GM21367 (cell line): ENCODE results near the gene STPG3.

Source experiments
- ATAC-seq: cut with Tn5 transposase; IDR thresholded peaks from one replicate; pipeline ENCODE4 v1.9.1; 2021; ENCODE audit not compliant: unreplicated experiment

The STPG3 gene

GRCh38 chr9:137299203-137299565 is 48.1 kb downstream of the STPG3 start:
- no peak for ATAC-seq

GRCh38 chr9:137299938-137300337 is 48.9 kb downstream of the STPG3 start:
- no peak for ATAC-seq

DNA sequence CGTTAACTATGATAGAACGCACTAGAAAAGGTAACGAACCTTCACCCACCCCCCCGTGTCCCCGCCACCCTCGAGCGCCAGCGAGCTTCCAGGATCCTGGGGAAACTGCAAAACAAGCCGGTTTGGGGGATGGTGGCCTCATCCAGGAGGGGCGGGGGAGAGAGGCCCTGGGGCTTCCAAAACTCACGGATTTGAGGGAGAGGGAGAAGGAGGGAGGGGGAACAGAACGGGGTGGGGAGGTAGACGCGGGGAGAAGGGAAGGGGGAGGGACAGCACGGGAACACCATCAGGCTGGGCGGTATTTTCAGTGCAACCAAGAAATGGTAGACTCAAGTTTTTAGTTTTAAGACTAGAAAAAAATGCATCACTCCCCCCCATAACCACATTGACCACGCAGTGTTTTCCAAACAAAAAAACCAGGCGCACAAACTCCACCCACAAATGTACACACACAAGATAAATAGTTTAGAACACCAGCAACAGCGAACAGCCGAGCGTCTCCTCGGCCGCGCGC is 49.5 kb downstream of the STPG3 start:
- no peak for ATAC-seq

DNA sequence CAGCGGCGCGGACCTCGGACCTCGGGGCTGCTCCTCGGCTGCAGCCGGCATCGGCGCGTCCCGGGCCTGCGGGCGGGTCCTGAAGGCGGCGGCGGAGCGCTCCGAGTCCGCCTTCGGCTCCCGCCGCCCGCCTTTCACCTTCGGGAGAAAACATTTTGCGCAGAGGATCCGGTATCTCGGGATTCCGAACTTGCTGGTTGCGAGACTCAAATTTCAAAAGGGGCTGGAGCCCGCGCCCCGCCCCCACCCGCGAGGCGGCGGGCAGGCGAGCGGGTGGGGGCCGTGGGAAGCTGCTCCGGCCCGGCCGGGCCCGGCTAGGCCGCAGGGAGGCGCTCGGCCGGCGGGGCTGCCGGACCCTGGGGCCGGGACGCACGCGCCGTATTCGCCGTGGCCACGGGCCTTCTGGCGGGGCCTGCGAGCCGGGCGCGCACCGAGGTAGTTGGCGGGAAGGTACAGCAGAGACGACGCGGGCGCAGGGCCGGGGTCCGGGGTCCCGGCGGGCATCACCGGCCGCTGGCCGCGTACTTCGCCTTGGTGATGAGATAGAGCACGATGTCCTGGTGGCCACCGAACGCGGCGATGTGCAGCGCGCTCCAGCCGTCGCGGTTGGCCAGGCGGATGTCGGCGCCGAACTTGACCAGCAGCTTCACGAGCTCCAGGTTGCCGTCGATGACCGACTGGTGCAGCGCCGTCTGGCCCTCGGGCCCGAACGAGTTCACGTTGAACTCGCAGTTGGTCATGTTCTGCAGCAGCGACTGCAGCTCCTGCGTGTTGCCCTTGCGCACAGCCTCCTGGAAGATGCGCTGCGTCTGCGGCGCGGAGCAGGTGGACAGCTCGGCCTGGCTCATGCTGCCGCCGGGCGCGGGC is 50.2 kb downstream of the STPG3 start:
- ATAC-seq: no peak

- ATAC-seq: peak; percentile 49
These were observed 51.0 kb downstream of the STPG3 start, which contains the start of gene NRARP for GRCh38 chr9:137302118-137302448. Gene NRARP, minus strand, starts transcription at chr9:137302271. Its CDS starts 343 bp downstream, at chr9:137301928.

DNA sequence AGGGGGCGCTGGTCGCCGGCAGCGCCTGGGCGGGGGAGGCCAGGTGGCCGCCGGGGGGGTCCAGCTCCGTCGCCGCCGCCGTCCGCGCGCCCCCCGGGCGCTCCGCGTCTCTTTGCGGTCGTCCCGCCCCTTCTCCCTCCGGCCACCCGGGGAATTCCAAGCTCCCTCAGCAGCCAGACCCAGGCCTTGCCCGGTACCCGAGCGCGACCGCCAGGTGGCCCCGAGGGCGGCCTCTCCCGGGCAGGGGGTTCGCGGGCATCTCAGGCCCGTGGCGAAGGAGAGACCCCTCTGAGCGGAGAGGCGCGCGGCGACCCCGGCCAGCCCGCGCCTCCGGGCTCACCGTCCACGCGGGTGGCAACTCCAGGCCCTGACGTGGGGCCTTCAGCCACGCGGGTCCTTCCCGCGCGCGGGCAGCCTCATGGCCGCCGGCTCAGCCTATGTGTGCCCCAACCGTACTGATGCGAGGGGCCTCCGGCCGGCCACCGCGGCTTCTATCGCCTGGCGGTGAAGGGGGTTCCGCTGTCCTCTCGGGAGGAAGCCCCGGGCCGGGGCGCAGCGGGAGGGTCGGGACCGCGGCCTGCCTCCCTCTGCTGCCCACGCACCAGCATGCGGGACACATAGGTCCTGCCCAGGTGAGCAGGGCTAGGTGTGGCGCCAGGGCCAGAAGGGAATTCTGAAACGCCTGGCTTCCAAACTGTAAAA is 51.5 kb downstream of the STPG3 start:
- ATAC-seq: peak; percentile 37
